HepG2 (cell line): ENCODE results near the gene ELFN1. TPM values are rescaled to one million over a fixed set of nuclear protein-coding genes. Genes with fewer than 3 reads are reported as not detected.

ENCODE experiments used
- ATAC-seq: fragments of 200-7000 bp; cut with Tn5 transposase; 3 replicates; pipeline ENCODE4 v1.9.1; 2020; ENCODE audit warnings: mild to moderate bottlenecking, moderate library complexity
- BruUV-seq: library from RNA; stranded (reverse); fragments of 400-500 nt; replicated peaks from 2 replicates; lab custom pipeline; 2021; lab: Mats Ljungman, UMichigan
- CTCF ChIA-PET: fragments of 300-600 bp; formaldehyde crosslinking; extraction: SDS; loops from one replicate; lab custom pipeline; 2021; ENCODE audit warnings: low total read pairs, inconsistent platforms, low intra/inter-chr PET ratio; lab: Yijun Ruan, JAX
- POLR2A ChIA-PET: fragments of 350-600 bp; sonication (Branson Sonifier 250); formaldehyde crosslinking; loops from one replicate; lab custom pipeline; 2020; ENCODE audit warnings: antibody characterized with exemption, inconsistent platforms; lab: Yijun Ruan, JAX
- DNase-seq: peaks from one replicate; pipeline ENCODE4 v3.0.0-alpha.2; 2015; ENCODE audit warnings: low spot score
- FAIRE-seq: peaks from 3 replicates; lab custom pipeline; 2011; peaks lifted over from hg19 to GRCh38; lab: Jason Lieb, UNC
- H2AFZ ChIP-seq: one replicate; pipeline ENCODE4 v1.6.1; 2011; ENCODE audit warnings: low read length, inconsistent platforms
- H3K27ac ChIP-seq: fragments of 300-600 bp; 3 replicates; pipeline ENCODE4 v1.8.0; 2011; ENCODE audit warnings: mixed run types, mild to moderate bottlenecking, mixed read lengths, low read length, inconsistent platforms; ENCODE audit not compliant: insufficient read depth; ENCODE audit errors: extremely low read length
- H3K27me3 ChIP-seq, 2 experiments: fragments of 200-600 bp in 1 of 2; 2 replicates in 1 of 2; 3 replicates in 1 of 2; pipeline versions ENCODE4 v1.6.0 to v1.8.0; 2011; ENCODE audit warnings: low read length in 2 of 2, mild to moderate bottlenecking in 2 of 2, moderate library complexity in 2 of 2, inconsistent platforms in 1 of 2; ENCODE audit not compliant: insufficient read depth in 2 of 2, control insufficient read depth in 1 of 2
- H3K36me3 ChIP-seq, 2 experiments: fragments of 200-600 bp in 1 of 2; replicated peaks in 1 of 2; 2 replicates in 1 of 2; 3 replicates in 1 of 2; pipeline versions ENCODE4 v1.5.1 to v1.8.0; 2011; ENCODE audit warnings: low read length in 2 of 2, inconsistent platforms in 1 of 2; ENCODE audit not compliant: insufficient read depth in 2 of 2, control insufficient read depth in 1 of 2
- H3K4me1 ChIP-seq: 2 replicates; pipeline ENCODE4 v1.5.1; 2012; ENCODE audit warnings: low read length, inconsistent platforms; ENCODE audit not compliant: insufficient read depth
- H3K4me2 ChIP-seq: 2 replicates; pipeline ENCODE4 v1.6.0; 2011; ENCODE audit warnings: low read depth, low read length, inconsistent platforms
- H3K4me3 ChIP-seq, 3 experiments: fragments of 200-600 bp in 1 of 3; sonication (generic), shearing (Covaris generic) in 1 of 3; replicated peaks in 1 of 3; 2 replicates each; pipeline ENCODE4 v1.5.1; 2011 to 2016; ENCODE audit warnings: low read length in 3 of 3, inconsistent platforms in 2 of 3, low read depth in 2 of 3, mild to moderate bottlenecking in 2 of 3, control low read depth in 1 of 3, mixed read lengths in 1 of 3; ENCODE audit not compliant: insufficient read depth in 1 of 3
- H3K79me2 ChIP-seq: one replicate; pipeline ENCODE4 v1.6.1; 2011; ENCODE audit warnings: low read length, inconsistent platforms; ENCODE audit not compliant: insufficient read depth
- H3K9ac ChIP-seq: 2 replicates; pipeline ENCODE4 v1.6.0; 2011; ENCODE audit warnings: mild to moderate bottlenecking, low read depth, low read length, inconsistent platforms; ENCODE audit not compliant: insufficient read depth
- H3K9me3 ChIP-seq: 2 replicates; pipeline ENCODE4 v1.5.1; 2012; ENCODE audit warnings: mild to moderate bottlenecking, low read length
- H4K20me1 ChIP-seq: 2 replicates; pipeline ENCODE4 v1.6.0; 2011; ENCODE audit warnings: inconsistent platforms, mild to moderate bottlenecking, low read length, moderate library complexity; ENCODE audit not compliant: insufficient read depth
- EZH2 ChIP-seq: conservative IDR thresholded peaks from 2 replicates; pipeline ENCODE4 v1.6.1; 2012; ENCODE audit warnings: mild to moderate bottlenecking, low read depth, low read length, moderate library complexity
- MAZ ChIP-seq, 2 experiments: sonication (generic) in 1 of 2; formaldehyde crosslinking in 1 of 2; IDR thresholded peaks; 2 replicates each; pipeline versions ENCODE4 v1.5.0 to v1.6.1; 2012 to 2020; ENCODE audit warnings: low read depth in 2 of 2, mild to moderate bottlenecking in 2 of 2, borderline replicate concordance in 1 of 2, improper control_type of control experiment in 1 of 2, low read length in 1 of 2, missing genetic modification reagents in 1 of 2, moderate library complexity in 1 of 2
- ZMYM3 ChIP-seq: sonication (generic); formaldehyde crosslinking; IDR thresholded peaks from 2 replicates; pipeline ENCODE4 v1.5.1; 2020; ENCODE audit warnings: mild to moderate bottlenecking, missing genetic modification reagents
- ZSCAN25 ChIP-seq: sonication (generic); formaldehyde crosslinking; IDR thresholded peaks from 2 replicates; pipeline ENCODE4 v1.8.0; 2022; ENCODE audit warnings: mild to moderate bottlenecking, missing genetic modification reagents
- WGBS: methylation state at CpG from one replicate; pipeline ENCODE4 v1.1.6; 2017; ENCODE audit warnings: low lambda C conversion rate; 5-methylcytosine and 5-hydroxymethylcytosine counted together
- in situ Hi-C: cut with HindIII; loops from 2 replicates; pipeline ENCODE4 v1.10.0; 2017; ENCODE audit warnings: low pct_unique_long_range_greater_than_20kb; ENCODE audit not compliant: extremely low pct_ligation_motif_present
- intact Hi-C: fragments of 100-400 bp; cut with micrococcal nuclease; formaldehyde crosslinking; loops from one replicate; pipeline ENCODE4 v1.10.0; 2022; ENCODE audit not compliant: unreplicated experiment
- polyA plus RNA-seq, 8 experiments: library from polyadenylated mRNA; depleted of rRNA in 3 of 8; stranded (reverse) in 7 of 8; unstranded in 1 of 8; fragments of >200 nt; fragmentation: Illumina TruSeq in 4 of 8; extraction: Trizol in 4 of 8; gene quantifications; 2 replicates each; pipeline versions ENCODE4 v1.2.1 to v1.2.3, GENCODE V29; 2011 to 2016; ENCODE audit warnings: low read depth in 4 of 8, missing spikeins in 1 of 8, mixed read lengths in 1 of 8; ENCODE audit not compliant: insufficient read depth in 1 of 8
- total RNA-seq, 5 experiments: library from RNA; depleted of rRNA; stranded (reverse); fragments of >200 nt; fragmentation: Illumina TruSeq; extraction: Trizol; gene quantifications; 2 replicates each; pipeline ENCODE4 v1.2.3, GENCODE V29; 2016; ENCODE audit warnings: low read depth in 1 of 5
- TF ChIP-seq, protein P1 (sequence below): sonication (generic); formaldehyde crosslinking; IDR thresholded peaks from 2 replicates; pipeline ENCODE4; 2020; ENCODE audit warnings: missing genetic modification reagents, mild to moderate bottlenecking, borderline replicate concordance

The ELFN1 gene
- total and polyA plus RNA-seq, 2 of the 13 experiments (the other 11 are each of a cell fraction or from before 2014, with no cell fraction given): 0.13 to 0.18 TPM

DNA sequence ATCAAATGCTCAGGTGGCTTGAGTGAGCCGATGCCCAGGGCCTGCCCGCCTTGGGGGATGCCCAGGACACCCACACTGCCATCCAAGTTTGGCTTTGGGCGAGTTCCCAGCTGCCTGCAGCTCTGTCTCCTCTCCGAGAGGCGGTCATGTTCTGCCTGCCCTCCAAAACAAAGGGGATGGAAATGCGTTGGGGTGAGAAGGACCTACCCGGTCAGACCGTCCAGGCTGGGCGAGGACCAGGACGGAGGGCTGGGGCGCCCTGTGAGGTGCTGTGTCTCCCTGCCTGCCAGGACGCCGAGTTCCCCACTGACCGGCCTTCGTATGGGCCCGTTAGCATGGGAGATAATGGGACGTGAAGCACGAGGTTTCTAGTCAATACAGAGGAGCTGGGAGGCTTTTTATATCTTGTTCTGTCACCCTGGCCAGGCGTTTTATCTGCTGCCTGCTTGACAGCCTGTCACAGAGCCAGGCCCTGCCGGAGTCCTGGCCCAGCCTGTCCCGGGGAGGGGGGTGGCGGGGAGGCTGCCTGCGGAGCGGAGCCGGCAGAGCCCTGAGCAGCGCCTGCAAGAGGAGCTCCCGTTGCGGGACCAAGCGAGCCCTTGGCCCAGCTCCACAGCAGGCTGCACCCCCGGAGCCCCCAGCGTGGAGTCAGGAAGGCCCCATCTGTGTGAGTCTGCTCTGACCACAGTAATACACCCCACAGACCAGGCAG lies 22.0 kb upstream of the ELFN1 start:
- H3K4me3 ChIP-seq: peak overlapping the region in 1 of 3 experiments; percentile 9; a peak in 1 of 6 replicates
- no peak for DNase-seq
- H3K27ac ChIP-seq: no peak overlapping the region
- intact Hi-C loops: no loop called here
- TF ChIP-seq, protein P1, sequence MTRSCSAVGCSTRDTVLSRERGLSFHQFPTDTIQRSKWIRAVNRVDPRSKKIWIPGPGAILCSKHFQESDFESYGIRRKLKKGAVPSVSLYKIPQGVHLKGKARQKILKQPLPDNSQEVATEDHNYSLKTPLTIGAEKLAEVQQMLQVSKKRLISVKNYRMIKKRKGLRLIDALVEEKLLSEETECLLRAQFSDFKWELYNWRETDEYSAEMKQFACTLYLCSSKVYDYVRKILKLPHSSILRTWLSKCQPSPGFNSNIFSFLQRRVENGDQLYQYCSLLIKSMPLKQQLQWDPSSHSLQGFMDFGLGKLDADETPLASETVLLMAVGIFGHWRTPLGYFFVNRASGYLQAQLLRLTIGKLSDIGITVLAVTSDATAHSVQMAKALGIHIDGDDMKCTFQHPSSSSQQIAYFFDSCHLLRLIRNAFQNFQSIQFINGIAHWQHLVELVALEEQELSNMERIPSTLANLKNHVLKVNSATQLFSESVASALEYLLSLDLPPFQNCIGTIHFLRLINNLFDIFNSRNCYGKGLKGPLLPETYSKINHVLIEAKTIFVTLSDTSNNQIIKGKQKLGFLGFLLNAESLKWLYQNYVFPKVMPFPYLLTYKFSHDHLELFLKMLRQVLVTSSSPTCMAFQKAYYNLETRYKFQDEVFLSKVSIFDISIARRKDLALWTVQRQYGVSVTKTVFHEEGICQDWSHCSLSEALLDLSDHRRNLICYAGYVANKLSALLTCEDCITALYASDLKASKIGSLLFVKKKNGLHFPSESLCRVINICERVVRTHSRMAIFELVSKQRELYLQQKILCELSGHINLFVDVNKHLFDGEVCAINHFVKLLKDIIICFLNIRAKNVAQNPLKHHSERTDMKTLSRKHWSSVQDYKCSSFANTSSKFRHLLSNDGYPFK (CRISPR knock-in tag): no peak
- TF ChIP-seq EZH2: peak; percentile 58; the same call in 1 of the 2 replicates
- H3K36me3 ChIP-seq: no peaks in the 10 kb centered on the region
- POLR2A ChIA-PET: no interaction called here
- H3K27me3 ChIP-seq: peaks cover 11 to 75% of the 10 kb centered on the region in 2 experiments
- H3K4me1 ChIP-seq: peaks cover 68% of the 10 kb centered on the region
- BruUV-seq: no TSS peak
- H3K9me3 ChIP-seq: no peaks in the 10 kb centered on the region
- in situ Hi-C loops: no loop called here
- CTCF ChIA-PET: no interaction called here
- no peak for FAIRE-seq
- peak overlapping the region; percentile 41 for H3K4me2 ChIP-seq
- no peak overlapping the region for H3K9ac ChIP-seq
- ATAC-seq: peak; percentile 25
- no peak overlapping the region for H2AFZ ChIP-seq
- no peaks in the 10 kb centered on the region for H3K79me2 ChIP-seq
- no peaks in the 10 kb centered on the region for H4K20me1 ChIP-seq
- 20% methylated on average over 7 of the region's 31 CpGs for WGBS

DNA sequence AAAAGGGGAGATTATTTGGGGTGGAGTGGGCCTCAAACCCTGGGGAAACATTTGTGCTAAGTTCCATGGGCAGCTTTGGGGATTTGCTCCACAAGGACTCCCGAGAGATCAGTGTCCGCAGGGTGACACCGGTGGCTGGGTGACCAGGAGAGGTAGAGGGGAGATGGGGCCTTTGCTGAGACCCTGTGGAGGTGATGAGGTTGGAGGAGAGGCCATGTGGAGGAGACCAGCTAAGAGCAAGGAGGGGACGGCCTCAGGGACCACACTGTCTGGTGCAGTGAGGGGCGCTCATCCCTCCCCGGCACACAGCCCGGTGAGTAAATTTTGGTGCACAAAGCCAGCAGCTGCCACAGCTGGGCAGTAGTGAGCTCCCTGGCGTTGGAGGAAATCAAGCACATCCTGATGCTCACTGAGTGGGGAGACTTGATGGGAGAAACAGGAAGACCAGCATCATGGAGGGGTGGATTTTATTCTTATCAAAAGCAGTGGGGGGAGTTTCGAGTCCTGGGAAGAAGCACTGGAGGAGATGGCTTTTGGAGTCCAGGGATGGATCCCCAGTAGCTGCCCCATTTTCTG lies 20.2 kb upstream of the ELFN1 start:
- Histone ChIP-seq H4K20me1 (no peaks in the 10 kb centered on the region), H3K4me2 (peak overlapping the region; percentile 69; the same call in 1 of the 2 replicates), H3K9me3 (no peaks in the 10 kb centered on the region), H3K36me3 (no peaks in the 10 kb centered on the region), H3K79me2 (no peaks in the 10 kb centered on the region), H3K9ac (no peak overlapping the region), H2AFZ (no peak overlapping the region), H3K27me3 (peaks cover 11 to 61% of the 10 kb centered on the region in 2 experiments), H3K27ac (no peak overlapping the region), H3K4me1 (peaks cover 55% of the 10 kb centered on the region), H3K4me3 (no peak overlapping the region)
- BruUV-seq: no TSS peak
- DNase-seq (no peak), ATAC-seq (no peak), FAIRE-seq (no peak)
- WGBS: 65% methylated on average over 9 of the region's 9 CpGs
- in situ Hi-C loops (no loop called here), intact Hi-C loops (no loop called here)
- CTCF ChIA-PET: no interaction called here
- POLR2A ChIA-PET: interaction anchor here (0.9 kb wide), 1 partner anchor 15 kb away, joined by 4 read pairs; no protein-coding TSS in a partner anchor
- TF ChIP-seq ZSCAN25: no peak
- TF ChIP-seq ZMYM3 (CRISPR knock-in tag): peak; percentile 53; the same call in 1 of the 2 replicates
- no peak for TF ChIP-seq MAZ (IDR thresholded peaks at IDR 0.05; ENCODE audit: borderline replicate concordance, low read depth, low read length)
- TF ChIP-seq MAZ (CRISPR knock-in tag; IDR thresholded peaks at IDR 0.05; ENCODE audit: low read depth): no peak
